Globus pallidus (tissue), 1 donor: ENCODE results near the gene FRMD3.

Experiments used
- DNase-seq: peaks from one replicate; pipeline ENCODE4 v3.0.0-alpha.2; 2015; ENCODE audit warnings: low spot score

FRMD3 gene

DNA sequence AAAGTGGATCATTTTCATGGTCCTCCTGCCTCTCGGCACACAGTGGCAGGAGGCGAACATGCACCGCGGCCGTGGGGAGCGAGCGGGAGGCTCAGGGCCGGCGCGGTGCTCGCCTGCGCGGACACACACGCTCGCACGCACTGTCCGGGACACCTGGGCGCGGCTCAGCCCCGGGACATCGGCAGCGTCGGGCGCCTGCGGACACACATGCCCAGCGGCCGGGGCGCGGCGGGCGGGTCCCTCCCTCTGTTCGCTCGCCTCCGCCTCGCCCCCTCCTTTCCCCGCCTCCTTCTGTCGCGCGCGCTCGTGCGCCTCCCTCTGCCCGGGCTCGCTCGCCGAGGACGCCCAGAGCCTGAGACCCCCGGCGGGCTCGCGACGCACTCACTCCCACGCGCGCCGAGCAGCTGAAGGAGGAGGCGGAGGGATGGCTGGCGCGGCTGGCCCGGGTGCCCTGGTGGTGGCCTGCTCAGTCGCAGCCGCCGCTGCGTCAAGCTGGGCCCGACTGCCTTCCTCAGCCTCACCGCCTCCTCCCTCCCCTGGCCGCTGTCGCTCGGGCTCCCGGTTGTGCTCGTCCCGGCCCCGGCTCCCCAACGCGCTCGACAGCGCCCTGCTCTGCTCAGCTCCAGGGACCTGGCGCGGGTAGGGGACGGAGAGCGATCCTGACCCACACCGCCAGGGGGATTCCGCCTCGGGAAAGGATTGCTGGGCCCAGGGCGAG is at the start of gene FRMD3:
Gene FRMD3 (minus strand): TSS at position 230 of the 718 bp plus-strand sequence. CDS start 170 bp downstream, at position 60.
- peak; percentile 25 for DNase-seq

DNA sequence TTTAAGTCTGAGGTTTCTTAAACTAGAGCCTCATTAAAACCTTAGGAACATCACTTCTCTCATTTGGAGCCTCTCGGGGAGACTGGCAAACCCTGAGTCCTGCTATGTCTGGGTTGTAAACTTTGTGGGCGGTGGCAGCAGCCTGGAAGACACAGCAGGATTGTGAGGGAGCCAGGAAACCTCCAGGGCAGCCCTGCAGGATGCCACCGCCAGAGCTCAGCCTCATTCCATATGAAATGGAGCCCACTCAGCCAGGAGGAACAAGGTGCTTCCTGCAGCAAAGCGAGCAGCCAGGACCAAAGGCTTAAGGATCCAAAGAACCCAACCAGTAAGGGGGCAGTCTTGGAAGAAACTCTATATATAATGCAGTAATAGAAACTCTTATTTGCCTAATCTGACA is 46.8 kb upstream of the FRMD3 start:
- no peak for DNase-seq

DNA sequence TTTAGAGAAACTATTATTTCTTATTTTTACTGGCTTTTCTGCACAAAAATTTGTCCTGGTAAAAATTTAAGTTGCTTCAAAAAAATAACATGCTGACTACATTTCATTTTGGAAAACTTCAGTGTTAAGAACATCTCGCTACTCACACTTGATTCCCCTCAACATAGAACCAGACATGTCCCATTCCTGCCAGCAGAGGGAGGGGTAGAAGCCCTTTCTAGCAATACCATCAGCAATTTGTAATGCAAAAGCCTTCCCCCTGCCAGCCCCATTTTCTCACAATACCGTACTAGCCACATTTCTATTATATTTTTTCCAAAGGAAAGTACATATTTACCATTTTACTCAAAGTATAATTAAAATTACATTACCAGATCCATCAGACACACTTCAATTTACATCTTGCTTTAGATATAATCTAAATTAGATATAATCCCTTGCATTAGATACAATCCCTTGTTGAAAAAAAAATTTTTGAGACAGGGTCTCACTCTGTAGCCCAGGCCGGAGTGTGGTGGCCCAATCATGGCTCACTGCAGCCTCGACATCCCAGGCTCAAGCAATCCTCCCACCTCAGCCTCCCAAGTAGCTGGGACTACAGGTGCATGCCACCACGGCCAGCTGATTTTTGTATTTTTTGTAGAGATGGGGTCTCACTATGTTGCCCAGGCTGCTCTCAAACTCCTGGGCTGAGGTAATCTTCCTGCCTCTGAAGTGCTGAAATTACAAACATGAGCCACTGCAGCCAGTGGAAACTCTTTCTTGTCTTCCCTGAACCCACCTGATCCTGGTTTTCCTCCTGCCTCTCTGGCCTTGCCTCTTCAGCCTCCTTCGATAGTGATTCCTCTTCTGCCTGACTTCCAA is 45.2 kb upstream of the FRMD3 start:
- DNase-seq, result peak; percentile 11

DNA sequence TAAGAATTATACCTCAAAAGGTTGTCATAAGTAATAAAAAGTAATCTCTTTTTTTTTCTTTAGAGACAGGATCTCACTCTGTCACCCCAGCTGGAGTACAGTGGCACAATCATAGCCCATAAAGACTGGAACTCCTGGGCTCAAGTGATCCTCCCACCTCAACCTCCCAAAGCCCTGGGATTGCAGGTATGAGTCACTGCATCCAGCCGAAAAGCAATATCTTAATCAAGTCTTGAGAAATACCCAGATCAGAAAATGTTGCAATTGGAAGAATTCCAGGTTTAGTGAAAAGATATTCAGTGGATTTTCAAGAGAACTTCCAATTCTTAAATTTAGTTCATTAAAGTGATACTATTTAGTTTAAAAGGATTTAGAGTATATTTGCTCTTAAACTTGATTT is 43.8 kb upstream of the FRMD3 start:
- DNase-seq, result no peak

DNA sequence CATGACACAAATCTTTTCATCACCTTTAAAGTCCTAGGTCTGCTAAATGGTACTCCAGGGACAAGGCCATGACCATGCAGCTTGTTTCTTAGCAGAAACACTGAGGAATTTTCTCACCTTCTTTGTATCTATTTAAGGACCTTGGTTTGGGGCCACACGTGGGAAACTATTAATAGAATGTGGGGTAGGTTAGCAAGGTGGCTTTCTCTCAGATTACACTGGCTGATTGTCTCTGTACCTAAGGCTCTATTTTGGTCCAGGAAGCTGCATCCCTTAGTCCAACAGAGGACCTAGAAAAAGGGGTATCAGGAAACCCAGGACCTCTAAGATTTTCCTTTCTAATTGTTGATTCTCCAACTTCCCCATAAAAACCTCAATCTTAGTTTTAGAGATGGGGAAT is 36.3 kb upstream of the FRMD3 start:
- DNase-seq, result no peak

DNA sequence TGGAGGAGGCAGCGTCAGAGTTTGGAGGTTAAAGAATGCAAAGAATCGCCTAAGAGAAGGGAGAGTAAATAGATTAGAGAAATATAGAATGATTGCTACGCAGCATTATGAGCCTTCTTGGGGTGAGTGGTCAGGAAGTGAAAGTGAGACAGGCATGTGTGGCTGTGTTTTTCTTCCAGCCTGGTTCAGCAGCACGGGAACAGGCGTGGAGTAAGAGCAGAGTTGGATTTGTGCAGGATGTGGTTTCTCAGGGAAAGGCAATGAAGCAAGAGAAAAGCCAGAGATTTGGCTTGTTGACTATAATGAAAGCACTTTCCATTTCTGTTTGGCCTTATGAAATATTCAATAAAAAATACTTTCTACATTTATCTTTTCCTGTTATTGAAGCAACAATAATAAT is 34.3 kb upstream of the FRMD3 start:
- DNase-seq, result no peak

DNA sequence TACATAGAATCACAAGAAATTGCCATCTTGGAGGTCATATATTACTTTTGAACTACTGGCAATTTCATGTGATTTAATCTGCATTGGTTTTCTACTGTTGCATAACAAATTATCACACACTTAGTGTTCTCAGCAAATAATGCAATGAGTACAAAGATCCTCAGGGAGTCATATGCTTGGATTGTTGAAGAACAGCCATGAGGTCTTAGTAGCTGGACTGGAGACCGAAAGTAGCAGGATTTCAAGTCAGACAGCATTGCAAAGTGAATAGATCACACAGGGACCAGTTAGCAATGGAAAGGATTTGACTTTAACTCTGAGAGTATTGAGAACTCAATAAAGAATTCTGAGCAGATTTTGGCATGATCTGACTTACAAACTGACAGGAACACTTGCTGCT is 32.2 kb upstream of the FRMD3 start:
- no peak for DNase-seq

DNA sequence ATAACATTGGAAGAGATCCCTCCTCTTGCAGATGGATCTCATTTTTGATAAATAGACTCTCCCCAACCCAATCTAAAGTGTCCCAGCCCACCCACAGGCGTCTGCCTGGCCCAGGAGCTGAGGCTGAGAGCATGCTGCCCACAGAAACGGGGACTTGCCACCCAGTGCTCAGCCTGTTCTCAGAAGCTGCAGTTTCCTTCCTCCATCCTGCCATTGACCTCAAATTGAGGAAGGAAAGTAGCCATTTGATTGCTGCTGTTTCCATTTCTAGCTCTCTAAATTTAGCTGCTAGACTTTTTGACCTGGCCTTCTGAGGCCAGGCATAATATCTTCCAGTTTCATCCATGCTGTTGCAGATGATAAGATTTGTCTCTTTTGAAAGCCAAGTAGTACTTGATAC is 31.1 kb upstream of the FRMD3 start:
- peak; percentile 26 for DNase-seq

DNA sequence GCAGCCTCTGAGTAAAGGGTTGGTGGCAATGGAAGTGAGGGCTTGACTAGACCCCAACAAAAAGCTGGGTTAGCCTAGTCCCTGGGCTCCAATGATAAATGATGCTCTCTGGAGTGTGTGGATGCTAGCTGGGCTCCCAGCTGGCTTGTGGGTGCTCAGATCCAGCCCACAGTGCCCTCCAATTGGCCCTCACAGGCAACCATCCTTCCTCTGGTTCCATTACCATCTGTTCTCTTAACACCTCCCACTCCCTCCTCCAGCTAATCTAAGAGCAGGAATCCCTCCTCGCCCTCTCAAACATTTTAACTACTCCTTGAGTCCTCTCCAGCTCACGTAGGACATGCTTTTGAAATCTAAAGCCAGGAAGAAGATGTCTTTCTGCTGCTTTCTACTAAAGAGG is 25.2 kb upstream of the FRMD3 start:
- no peak for DNase-seq

DNA sequence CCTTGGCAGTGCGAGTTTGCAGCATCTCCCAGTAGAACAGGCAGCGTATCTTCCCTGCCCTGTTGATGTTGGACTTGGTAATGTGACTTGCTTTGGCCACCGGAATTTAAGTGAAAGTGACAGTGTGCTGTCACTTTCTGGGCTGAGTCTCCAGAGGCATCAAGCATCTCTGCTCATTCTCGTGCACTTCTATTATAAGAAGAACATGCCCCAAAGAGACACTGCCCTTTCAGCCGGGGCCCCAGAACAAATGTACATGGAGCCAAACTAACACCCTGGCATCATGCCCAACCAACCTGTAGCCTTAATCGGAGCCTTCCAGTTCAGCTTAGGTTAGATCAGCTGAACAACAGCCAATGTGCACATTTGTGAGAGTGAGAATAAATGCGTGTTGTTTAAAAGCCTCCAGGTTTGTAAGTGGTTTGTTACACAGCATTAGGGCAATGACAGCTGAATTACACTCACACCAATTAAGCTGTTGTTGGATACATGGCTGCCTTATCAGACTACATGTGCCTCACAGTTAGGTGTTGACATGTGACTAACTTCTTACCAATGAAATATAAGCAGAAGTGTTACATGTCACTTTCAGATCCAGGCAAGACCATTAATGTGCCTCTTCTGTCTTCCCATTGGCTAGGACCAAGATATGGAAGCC is 22.1 kb upstream of the FRMD3 start:
- DNase-seq, result no peak

DNA sequence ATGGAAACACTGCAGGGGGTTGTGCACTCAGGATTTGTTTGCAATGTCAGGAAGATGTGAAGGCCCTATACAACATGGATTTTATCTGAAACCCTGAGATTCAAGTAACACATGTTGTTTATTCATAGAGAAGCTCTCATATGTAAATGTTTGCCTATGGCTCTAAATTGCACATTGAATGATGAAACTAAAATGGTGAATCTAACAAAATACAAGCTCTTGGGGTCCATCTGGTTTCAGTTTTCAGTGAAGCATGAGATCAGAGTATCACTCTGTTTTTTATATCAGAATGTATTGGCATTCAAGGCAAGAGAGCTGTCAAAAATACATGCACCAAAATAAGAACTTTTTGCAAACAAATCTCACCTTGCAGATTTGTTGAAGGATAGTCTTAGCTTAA is 19.6 kb upstream of the FRMD3 start:
- DNase-seq, result no peak

DNA sequence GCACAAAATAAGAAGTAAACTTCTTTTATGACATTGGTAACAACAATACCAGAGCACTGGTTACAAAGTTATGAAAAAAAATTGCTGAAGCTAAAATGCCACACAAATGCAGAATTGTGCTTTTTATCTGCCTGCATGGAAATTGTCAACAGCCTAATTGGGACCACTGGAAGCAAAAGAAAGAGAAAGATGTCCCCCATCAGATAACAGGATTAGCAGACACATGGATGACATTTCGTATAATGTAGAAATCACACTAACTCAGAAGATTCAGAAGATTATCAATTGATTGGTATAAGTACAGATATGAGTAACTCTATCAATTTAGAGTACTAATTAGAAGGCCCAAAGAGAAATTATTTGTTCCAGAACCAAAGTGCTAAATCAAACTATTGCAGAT is 19.1 kb upstream of the FRMD3 start:
- DNase-seq, result no peak

DNA sequence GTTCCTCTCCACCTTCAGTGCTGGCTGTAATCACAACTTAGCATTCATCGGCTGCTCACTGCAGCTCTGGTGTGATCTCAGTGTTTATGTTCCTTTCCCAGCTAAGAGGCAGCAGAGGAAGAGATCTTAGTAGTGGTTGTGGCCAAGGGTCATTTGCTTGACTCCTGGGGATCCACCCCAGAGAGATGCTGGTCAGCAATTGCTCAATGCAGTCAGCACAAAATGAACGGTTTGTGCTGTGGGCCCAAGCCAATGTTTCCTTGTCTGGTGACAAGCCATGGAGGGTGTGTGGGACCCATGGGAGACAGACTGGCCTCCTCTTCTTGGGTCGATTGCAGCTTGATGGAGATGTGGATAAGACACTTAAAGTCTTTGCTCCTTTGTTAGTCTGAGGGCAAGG is 16.1 kb upstream of the FRMD3 start:
- DNase-seq, result no peak

DNA sequence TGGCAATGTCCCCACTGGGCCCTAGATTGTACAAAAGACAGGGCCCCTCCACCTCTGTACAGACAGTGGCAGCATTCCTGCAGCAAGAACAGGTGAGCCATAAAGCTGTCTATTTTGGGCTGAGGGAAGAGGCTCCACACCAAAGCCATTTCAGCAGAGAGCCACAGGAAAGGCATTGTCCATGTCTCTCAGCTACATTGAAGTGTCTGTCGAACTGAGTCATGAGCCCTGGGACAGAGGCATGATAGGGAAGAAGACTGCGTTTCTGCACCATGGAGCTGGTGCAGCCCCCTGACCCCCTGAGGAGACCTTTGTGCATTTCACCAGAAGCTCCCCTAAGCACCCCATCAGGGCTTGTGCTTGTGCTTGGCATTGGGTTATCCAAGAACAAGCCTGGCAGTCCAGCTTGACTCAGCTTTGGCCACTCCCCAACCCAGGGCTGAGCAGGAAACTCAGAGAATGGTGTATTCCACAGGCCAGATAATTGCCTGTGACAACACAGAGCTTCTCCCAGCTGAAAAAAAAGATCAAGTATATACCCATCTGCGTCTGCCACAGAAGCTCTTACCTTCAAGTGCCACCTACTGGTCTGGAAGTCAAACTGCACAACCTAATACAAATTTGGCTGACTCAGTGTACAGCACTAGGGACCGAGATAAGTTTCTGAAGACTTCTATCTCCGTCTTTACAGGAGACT is 5.9 kb upstream of the FRMD3 start:
- peak; percentile 21 for DNase-seq

DNA sequence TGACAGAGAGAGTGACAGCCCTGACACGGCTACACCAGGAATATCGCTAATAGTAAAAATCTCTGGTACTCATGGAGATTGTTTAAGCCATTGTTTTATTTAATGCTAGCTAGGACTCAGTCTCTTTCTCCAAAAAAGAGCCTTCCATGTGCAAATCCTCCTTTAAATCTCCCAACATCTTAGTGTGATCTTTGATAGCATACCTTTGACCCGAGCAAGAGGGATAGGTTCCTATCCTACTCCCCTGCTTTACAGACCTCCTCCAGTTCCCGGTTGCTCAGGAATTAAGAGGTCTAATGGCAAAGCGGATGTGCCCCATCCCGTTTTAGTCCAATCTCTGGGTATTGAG is 663 bp upstream of the FRMD3 start:
- DNase-seq, result no peak

DNA sequence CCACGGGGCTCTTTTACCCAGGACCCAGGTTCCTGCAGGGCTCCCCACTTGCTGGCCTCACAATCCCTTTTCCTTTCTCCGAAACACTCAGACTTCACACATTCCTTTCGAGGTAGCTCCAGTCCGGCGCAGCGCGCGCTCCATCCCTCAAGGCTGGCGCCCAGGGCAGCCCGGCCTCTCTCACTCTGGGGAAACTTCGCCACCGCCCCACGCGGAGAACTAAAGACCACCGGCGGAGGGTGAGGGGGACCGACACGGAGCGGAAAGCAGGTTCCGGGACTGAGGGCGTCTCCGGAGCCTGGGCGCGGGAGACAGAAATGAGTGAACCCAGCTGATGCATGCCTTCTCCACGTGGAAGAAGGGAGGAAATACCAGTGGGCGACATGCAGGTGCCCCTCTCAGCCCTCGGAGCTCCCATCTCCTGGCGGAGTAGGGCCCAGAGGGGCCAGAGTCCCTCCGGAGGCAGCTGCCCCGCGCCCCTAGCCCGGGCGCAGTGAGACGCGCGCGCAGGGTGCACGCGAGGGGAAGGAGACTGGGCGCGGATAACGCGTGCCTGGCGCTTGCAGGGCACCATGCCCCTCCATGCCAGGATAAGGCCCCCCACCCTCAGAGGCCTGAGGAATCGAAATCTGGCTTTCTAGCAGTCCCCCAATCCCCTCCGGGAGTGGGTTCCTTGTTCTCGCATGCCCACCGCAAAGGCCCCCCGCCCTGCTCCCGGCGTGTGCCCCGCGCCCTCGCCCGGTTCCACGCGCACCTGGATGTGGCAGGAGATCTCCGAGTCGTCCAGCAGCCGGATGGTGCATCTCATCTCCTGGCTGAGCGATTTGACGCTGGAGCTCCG is 650 bp downstream of the FRMD3 start:
- DNase-seq, result no peak

DNA sequence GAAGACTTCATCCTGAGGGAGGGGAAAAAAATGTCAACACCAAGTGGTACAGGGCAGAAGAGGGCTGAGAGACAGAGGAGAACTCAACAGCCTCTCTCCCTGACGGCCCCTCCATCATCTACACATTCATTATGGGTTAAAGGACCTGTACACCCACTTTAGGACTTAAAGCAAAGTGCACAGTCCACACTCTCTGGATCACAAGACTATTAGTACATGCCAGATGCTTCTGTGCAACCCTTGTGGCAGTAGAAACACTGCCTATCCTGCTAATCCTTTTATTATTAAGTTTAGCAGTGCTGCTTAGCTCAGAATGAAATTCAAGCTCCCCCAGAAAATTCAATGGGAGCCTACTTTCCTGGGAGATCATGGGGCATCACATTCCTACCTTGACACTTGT is 1.9 kb downstream of the FRMD3 start:
- no peak for DNase-seq

DNA sequence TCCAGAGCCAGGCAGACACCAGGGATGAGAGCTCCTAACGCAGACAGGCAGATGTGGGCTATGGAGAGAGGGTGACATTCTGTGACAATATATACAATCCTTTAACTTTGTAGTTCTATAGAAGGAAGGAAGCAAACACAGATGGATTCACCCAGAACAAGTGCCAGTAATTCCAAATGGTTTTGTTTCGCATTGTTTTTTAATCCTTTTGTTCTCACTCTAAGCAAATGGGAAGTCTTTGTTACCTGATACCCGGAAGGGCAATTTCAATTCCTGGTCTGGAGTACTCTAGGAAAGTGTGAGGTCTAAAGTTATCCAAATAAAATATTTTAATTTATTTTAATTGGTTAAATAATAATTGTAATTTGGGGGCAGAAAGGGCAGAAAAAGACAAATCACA is 2.5 kb downstream of the FRMD3 start:
- no peak for DNase-seq

DNA sequence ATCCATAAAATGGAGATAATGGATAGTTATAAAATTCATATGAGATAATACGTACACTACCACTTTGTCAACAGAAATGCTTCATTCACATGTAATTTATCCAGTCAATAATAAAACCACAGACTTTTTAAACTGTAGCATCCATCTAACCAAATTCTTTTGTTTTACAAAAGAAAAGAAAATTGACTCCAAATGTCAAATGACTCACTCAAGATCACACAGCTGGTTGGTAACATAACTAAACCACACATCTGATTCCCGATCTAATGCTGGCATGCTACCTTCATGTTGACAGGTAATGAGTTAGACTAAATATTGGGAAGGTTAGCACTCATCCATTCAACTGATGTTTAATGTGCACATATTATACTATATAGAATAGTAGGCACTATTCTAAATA is 4.9 kb downstream of the FRMD3 start:
- DNase-seq, result no peak

DNA sequence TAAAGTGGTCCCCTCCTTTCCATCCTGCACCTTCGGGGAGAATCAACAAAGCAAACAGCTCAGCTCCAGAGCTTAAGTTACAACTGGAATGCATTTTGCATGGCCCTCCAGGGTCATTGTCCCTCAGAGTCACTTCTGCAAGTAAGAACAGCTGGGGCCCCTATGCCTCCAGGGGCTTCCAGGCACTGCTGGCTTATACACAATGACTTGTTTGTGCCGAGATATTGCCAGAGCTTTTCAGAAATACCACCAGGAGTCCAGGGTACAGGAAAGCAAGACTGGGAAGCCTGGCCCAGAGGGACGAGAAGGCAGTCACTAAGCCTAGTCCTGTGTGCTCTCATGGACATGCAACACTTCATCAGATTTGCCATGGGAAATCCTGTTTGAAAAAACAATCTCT is 11.3 kb downstream of the FRMD3 start:
- no peak for DNase-seq

DNA sequence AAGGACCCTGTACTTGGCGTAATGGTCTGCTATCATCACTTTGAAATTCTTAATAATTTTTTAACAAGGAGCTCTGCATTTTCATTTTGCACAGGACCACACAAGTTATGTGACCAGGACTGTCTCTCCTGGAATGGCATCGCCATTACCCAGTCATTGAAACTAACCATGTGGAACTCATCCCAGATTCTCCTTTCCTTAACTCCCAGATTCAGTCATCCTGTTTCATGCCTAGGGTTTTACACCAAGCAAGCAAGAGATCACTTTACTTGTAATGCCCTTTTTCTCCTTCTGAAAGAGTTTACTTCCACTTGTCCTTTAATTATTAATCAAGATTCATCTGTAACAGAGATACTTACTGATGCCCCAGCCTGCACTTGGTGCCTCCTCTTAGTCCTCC is 12.0 kb downstream of the FRMD3 start:
- DNase-seq, result no peak

DNA sequence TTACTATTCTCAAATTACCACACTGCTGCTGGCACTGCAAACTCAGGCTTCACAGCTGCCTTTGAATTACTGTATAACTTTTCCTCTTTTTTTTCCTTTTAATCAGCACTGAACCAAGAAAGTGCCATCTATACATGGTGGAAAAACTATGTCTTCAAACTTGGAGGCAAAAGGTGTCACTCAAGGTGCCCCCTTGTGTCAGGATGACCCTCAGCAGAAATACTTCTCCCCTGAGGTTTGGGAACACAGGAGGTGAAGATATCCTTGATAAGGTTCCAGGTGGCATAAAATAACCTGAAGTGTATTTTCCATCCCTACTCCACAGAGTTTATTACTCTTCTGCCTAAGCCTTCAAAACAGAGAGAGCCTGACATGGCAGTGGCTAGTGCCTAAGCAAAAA is 14.5 kb downstream of the FRMD3 start:
- no peak for DNase-seq
